SIG-M5 treated with dmso at 0.1 percent for 504 hours (cell line): ENCODE data around the gene COL18A1.

Source experiments
- DNase-seq: peaks from one replicate; lab custom pipeline; 2025; ENCODE audit not compliant: unreplicated experiment; lab: John Stamatoyannopoulos, UW

Gene COL18A1

DNA sequence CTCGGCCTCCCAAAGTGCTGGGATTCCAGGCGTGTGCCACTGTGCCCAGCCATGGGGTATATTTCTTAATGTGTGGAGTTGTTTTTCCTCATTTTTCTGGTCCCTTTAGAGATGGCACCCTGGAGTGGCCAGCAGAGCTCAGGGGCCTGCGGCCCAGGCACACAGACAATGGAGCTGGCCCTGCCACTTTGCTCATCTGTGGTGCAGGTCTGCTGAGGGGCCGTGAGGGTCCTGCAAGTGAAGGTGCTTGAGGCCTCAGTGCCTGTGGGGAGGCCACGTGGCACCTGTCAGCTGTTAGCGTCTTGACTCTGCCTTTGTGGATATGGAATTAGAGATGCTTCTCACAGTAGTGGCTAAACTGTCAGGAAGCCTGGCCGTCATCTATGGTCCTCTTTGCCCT, 7.5 kb downstream of the COL18A1 start:
- no peak for DNase-seq

DNA sequence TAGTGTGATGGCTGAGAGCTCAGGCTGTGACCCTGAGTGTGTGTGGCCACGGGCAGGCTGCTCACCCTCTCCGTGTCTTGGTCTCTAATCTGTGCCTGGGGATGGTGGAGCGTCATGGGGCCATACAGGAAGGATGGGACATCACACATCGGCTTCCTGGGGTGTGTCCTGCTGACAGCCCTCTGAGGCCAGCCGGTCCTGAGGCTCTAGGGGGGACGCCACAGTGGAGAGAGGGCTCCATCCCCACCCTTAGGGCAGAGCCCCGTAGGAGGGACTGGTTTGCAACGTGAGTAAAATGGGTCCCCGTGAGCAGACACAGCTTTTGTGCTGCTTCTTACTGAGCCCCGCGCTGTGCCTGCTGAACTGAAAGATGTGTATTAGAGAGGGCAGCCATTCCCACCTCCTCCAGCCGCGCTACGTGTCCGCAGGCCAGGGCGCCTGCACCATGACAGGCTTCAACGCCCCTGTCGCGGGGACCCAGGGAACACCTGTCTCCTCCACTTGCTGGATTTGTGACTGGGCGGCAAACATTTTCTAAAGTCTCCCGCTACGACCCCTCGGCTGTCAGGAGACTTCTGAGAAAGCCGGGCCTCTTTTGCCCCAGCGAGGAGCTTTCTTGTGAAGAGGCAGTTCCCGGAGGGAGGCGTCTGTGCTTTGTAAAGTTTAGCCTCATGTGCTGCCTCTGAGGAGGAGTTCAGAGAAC, 8.1 kb downstream of the COL18A1 start:
- DNase-seq = no peak

- DNase-seq = no peak
Observed at GRCh38 chr21:45413922-45414321, 9.0 kb downstream of the COL18A1 start.

DNA sequence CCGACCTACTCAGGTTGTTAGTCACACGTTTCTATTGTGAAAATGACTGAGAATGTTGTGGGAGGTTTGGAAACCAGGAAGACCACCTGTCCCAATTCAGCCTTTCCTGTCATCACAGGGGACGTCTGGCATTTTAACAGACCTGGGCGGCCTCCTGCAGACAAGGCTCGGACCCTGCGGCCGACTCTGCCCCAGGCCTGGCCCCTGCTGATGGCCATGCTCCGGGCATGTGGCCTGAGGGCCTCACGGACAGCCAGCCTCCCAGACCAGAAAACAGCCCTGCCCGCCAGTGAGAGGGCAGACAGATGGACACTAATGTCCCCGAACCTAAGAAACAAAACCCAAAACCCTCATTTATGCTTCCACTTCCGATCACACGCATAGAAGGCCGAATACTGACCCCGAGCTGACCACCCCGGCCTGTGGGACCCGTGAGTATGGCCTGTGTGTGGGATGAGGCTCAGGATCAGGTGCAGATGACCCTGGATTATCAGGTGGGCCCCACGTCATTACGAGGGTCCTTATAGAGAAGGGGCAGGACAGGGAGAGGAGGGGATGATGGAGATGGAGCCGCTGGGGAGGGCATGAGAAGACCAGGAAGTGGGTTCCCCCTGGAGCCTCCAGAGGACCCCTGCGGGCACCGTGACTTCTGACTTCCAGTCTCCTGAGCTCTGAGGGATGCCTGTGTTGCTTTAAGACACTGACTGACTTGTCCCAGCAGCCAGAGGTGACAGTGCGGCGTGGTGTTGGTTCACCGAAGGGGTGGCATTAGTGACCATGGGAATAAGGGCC, 9.6 kb downstream of the COL18A1 start:
- DNase-seq = no peak

DNA sequence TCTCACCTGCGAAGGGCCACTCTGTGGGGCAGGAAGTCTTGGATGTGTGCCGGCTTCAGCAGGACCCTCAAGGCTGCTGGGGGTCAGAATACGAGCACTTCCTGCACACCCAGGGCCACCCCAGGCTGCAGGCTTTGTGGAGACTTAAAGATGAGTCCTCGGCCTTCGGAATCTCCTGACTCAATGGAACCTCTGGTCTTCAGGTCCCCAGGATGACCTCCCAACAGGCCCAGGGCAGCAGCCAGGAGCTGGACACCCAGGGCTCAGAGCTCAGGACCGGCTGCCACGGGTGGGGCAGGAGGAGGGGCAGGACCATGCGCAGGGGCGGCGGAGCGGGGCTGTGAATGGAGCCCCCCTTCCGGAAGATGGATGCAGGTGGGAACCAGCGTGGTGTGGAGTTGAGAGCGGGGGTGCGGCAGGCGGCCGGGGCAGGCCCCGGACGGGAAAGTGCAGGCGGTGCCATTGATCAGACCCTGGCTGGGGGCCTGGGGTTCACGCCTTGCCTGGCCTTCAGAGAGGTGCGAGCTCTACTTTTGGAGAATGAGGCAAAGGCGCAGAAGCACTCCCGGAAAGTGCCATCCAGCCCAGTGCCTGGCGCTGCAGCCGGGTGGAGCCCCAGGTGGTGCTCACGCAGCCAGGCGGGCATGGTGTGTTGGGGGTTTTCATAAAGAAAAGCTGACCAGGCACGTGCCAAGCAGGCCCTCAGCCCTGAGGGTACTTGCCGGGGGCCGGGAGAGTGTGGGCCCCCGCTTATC, 10.4 kb downstream of the COL18A1 start:
- DNase-seq = no peak

- DNase-seq = no peak
Observed at GRCh38 chr21:45415943-45416611, 11.1 kb downstream of the COL18A1 start.

DNA sequence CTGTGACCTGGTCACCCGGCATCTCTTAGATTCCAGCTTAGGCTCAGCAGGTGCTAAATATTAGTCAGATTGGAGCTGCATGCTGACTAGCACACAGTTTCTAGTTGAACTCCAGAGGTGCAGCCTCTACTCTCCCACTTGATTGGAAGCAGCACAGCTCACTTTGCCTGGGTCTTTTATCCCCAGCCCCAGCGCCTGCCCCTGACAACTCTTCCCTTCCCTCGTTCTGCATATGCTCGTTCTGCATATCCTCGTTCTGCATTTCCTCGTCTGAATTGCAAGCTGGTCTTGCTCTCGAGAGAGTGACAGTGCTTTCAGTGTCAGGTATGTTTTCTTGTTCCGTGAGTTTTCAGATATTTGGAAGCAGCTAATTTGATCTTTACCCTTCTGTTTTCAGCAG, 11.7 kb downstream of the COL18A1 start:
- DNase-seq = no peak

- no peak for DNase-seq
Observed at GRCh38 chr21:45417256-45417950, 12.4 kb downstream of the COL18A1 start.

DNA sequence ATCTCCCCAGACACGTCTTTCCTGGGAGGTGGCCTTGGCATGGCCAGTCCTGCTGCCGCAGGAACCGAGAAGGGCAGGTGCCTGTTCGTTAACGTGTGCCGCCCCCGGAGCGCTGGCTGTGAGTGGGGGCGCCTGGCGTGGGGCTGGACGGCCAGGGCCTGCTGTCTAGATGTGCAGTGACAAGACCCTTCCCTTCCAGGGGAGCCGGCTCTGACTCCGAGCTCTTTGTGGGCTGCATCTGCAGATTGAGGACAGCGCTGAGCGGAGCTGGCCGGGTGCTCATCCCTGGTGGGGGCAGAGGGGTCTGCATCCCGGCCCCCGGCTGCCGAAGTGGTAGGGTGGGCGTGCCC, 13.0 kb downstream of the COL18A1 start:
- DNase-seq = no peak

DNA sequence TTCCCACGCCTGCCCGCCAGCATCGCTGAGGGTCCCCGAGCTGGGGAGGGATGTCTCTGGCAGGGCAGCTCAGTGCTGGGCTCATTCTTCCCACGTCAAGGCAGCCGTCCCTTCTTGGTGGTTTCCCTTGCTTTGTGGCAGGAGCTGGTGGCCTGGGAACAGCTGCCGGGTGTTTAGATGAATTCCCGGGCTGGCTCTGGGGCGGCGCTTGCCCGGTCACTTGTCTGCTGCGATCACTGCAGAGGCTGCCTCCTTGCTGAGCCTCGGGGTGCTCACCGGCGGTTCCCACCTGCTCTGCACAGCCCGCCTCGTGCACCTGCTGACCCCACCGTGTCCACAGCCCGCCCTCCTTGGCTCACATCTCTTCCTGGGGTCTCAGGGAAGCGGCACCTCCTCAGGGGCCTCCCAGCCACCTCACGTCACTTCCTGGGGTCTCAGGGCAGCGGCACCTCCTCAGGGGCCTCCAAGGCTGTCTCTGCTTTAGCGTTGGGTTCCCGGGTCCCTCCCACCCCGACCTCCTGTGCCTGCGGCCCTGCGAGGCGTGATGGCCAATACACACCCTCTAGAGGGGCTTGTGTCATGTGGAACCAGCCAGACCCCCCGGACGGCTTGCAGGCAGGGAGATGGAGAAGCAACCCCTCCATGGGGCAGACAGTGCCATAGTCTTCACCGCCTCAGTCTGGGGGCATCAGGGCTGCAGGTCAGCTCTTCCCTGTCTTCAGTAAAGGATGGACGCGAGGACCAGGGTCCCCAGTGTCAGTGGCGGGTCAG, 13.5 kb downstream of the COL18A1 start:
- no peak for DNase-seq

GRCh38 chr21:45419162-45419561, 14.2 kb downstream of the COL18A1 start:
- no peak for DNase-seq

DNA sequence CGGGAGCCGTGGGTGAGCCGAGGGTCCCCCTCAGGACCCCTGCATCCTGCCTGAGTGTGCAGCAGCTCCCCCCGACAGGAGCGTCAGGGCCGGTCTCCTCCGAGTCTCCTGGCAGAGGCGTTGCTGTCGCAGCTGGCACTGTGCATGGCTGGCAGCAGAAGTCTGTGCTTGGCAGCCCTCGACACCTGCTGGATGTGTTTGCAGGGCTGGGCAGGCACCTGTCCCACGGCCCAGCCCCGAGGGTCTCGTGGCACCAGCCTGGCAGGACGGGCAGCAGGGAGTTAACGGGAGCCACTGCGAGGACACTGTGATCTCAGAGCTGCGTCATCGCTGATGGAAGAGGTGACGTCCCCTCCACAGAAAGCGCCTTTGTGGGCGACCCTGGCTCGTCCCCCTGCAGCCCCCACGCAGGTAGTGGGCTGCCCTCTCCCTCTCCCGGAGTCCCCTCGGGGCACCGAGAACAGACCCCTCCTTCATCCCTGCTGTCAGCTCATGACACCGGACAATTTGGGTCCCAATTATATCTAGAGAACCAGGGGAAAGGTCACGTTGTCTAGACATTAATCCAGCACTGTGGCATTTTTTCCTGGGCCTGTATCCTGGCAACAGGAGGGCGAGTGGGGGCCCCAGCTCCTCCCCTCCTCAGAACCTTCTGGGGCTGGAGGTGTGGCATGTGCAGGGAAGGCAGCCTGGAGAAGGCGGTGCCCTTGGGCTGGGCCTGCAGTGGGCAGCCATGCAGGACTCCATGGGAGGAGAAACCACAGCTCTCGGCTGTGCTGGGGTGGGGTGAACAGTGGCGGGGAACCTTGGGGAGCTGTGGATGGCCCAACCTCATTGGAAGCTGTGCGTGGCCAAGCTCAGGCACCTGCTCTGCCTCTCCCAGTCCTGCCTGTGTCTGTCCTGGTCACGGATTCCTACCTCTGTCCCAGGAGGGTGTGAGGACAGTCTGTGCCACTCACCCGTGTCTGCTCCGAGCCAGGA, 15.4 kb downstream of the COL18A1 start:
- DNase-seq = no peak

- DNase-seq = no peak
Observed at GRCh38 chr21:45421071-45421845, 16.3 kb downstream of the COL18A1 start.

DNA sequence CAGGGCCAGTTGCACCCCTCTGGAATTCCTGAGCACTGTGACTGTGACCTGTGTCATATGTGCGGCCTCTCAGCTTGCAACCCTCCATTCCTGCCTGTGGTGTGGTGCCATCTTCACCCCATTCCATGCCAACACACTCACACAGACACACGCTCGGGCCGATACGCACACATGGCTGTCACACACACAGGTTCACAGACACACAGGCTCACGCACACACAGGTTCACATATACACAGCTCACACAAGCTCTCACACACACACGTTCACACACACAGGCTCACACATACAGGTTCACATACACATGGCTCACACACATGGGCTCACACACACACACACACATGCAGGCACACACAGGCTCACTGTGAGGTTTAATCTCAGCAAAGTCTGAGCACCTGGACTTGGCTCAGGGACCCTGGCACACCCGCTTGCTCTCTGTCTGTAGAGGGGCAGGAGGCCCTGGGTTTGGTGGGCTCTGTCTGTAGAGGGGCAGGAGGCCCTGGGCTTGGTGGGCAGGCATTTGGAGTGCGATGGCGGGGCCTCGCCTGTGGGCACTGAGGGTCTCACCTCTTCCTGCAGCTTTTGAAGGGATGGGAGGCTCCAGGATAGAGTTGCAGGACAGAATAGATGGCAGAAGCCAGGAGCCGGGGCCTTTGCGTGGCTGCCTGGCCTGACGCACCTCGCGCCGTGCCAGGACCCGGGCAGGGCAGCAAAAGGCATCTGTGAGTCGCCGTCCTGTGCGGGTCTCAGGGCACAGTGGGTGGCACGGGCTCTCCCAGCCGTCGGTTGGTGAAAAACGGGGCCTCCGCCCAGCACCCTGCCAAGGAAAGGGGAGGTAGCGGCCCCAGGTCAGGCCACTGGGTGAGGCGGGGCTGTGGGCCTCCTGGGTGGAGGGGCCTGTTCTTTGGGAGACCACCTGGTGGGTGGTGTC, 17.1 kb downstream of the COL18A1 start:
- DNase-seq = no peak

DNA sequence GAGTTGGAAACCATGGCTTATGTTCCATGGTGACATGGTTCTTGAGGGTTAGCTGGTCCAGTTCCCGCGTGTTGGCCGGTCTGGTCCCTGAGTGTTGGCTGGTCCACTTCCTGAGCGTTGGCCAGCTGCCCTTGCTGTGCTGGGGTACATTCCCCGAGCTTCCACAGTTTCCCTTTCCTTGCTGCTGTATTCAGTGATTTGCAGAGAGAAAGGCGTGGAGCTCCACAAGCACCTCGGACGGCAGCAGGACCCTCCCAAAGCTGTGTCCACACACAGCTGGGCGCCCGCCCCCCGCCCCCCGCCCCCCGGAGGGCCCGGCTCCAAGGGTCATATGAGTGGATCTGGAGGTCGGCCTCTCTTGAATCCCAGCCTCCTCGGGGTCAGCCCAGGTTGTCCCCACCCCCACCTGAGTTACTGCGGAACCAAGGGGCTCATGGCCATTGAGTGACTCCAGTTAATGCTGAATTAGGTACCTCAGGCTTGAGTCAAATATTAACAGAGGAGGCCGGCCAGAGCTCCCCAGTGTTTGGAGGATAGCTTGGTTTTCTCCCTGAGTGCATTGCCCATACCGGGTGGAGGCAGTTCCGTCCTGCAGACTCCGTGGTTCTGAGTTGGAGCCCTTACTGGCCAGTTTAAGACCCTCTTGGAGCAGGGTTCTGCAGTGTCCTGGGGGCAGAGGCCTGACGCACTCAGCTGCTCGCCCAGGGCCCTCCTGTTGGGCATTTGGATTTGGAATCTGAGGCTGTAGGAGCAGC, 18.4 kb downstream of the COL18A1 start:
- no peak for DNase-seq
